GM12801 (cell line): Measurements from ENCODE around the gene SLX4IP.

ENCODE experiments used
- CTCF ChIP-seq: IDR thresholded peaks from one replicate; pipeline ENCODE4 v1.5.1; 2011; ENCODE audit warnings: control low read depth; ENCODE audit not compliant: insufficient read length; ENCODE audit errors: extremely low read depth

SLX4IP gene

GRCh38 chr20:10404023-10404628 is 31.0 kb upstream of the SLX4IP start:
- no peak for TF ChIP-seq CTCF

- TF ChIP-seq CTCF: no peak
These were observed 30.1 kb upstream of the SLX4IP start for GRCh38 chr20:10404959-10405530.

GRCh38 chr20:10408108-10408813 is 26.8 kb upstream of the SLX4IP start:
- no peak for TF ChIP-seq CTCF

GRCh38 chr20:10411673-10412072 is 23.4 kb upstream of the SLX4IP start:
- TF ChIP-seq CTCF: no peak

GRCh38 chr20:10412591-10413408 is 22.3 kb upstream of the SLX4IP start:
- TF ChIP-seq CTCF: no peak

- no peak for TF ChIP-seq CTCF
These were observed 20.0 kb upstream of the SLX4IP start for GRCh38 chr20:10415013-10415650.
